H1 (cell line): ENCODE data around the gene C3. TPM values are rescaled to one million over a fixed set of nuclear protein-coding genes. Genes with fewer than 3 reads are reported as not detected.

Experiments
- CTCF ChIA-PET: fragments of 300-600 bp; sonication (Branson Sonifier 250); formaldehyde crosslinking; loops from one replicate; lab custom pipeline; 2021; ENCODE audit not compliant: partially characterized antibody; lab: Charles Lee
- POLR2A ChIA-PET: fragments of 300-600 bp; sonication (Branson Sonifier 250); formaldehyde crosslinking; loops from one replicate; lab custom pipeline; 2021; ENCODE audit warnings: inconsistent platforms; ENCODE audit not compliant: partially characterized antibody; lab: Charles Lee
- DNase-seq, 2 experiments: peaks; one replicate each; pipeline versions ENCODE4 v3.0.0 to v3.0.0-alpha.2; 2010 to 2022; ENCODE audit warnings: low spot score in 2 of 2, low read depth in 1 of 2, mixed read lengths in 1 of 2
- FAIRE-seq: peaks from 2 replicates; lab custom pipeline; 2011; peaks lifted over from hg19 to GRCh38; lab: Jason Lieb, UNC
- H2AFZ ChIP-seq: 2 replicates; pipeline ENCODE4 v1.8.1; 2012; ENCODE audit warnings: low read length, inconsistent platforms
- H2AK5ac ChIP-seq: 2 replicates; pipeline ENCODE4 v1.6.1; 2013; ENCODE audit warnings: low read depth, low read length
- H2BK120ac ChIP-seq: replicated peaks from 2 replicates; pipeline ENCODE3; 2013; ENCODE audit warnings: low read depth, low read length, inconsistent platforms
- H2BK12ac ChIP-seq: 2 replicates; pipeline ENCODE4 v1.6.1; 2013; ENCODE audit warnings: low read depth, low read length
- H2BK15ac ChIP-seq: 2 replicates; pipeline ENCODE4 v1.6.1; 2013; ENCODE audit warnings: low read length
- H2BK20ac ChIP-seq: 2 replicates; pipeline ENCODE4 v1.6.1; 2013; ENCODE audit warnings: low read length
- H2BK5ac ChIP-seq: 2 replicates; pipeline ENCODE4 v1.6.1; 2013; ENCODE audit warnings: low read depth, low read length
- H3K14ac ChIP-seq: 2 replicates; pipeline ENCODE4 v1.6.1; 2013; ENCODE audit warnings: inconsistent platforms; ENCODE audit not compliant: insufficient read length
- H3K18ac ChIP-seq: 2 replicates; pipeline ENCODE4 v1.6.1; 2013; ENCODE audit warnings: low read length; ENCODE audit errors: extremely low read depth
- H3K23ac ChIP-seq: 2 replicates; pipeline ENCODE4 v1.6.1; 2013; ENCODE audit warnings: inconsistent platforms; ENCODE audit not compliant: insufficient read length
- H3K23me2 ChIP-seq: 2 replicates; pipeline ENCODE4 v1.6.1; 2013; ENCODE audit warnings: low read depth, low read length
- H3K27ac ChIP-seq: 2 replicates; pipeline ENCODE4 v1.6.1; 2011; ENCODE audit warnings: low read depth, low read length, inconsistent platforms
- H3K27me3 ChIP-seq, 4 experiments: replicated peaks in 1 of 4; 1 replicate in 1 of 4; 2 replicates in 3 of 4; pipeline versions ENCODE4 v1.6.1 to v1.8.1; 2011 to 2013; ENCODE audit warnings: low read length in 3 of 4, mild to moderate bottlenecking in 3 of 4, inconsistent platforms in 2 of 4, mixed read lengths in 2 of 4, moderate library complexity in 1 of 4; ENCODE audit not compliant: control insufficient read depth in 3 of 4, insufficient read depth in 3 of 4; ENCODE audit errors: extremely low read depth in 1 of 4
- H3K36me3 ChIP-seq, 4 experiments: 2 replicates each; pipeline versions ENCODE4 v1.6.1 to v1.8.1; 2011 to 2013; ENCODE audit warnings: mild to moderate bottlenecking in 4 of 4, low read length in 3 of 4, moderate library complexity in 2 of 4, control low read depth in 1 of 4, inconsistent platforms in 1 of 4; ENCODE audit not compliant: insufficient read depth in 4 of 4, control insufficient read depth in 2 of 4
- H3K4ac ChIP-seq: replicated peaks from 2 replicates; pipeline ENCODE3; 2013; ENCODE audit warnings: low read length, low read depth, mixed read lengths, inconsistent platforms; ENCODE audit not compliant: insufficient read length
- H3K4me1 ChIP-seq, 4 experiments: replicated peaks in 1 of 4; 1 replicate in 1 of 4; 2 replicates in 3 of 4; pipeline versions ENCODE4 v1.6.1 to v1.8.1; 2011 to 2013; ENCODE audit warnings: low read length in 3 of 4, inconsistent platforms in 2 of 4, mixed read lengths in 1 of 4; ENCODE audit not compliant: insufficient read depth in 4 of 4, control insufficient read depth in 3 of 4
- H3K4me2 ChIP-seq, 2 experiments: 2 replicates each; pipeline versions ENCODE4 v1.6.1 to v1.8.1; 2011 to 2013; ENCODE audit warnings: low read depth in 2 of 2, low read length in 2 of 2, control low read depth in 1 of 2, inconsistent platforms in 1 of 2, mild to moderate bottlenecking in 1 of 2; ENCODE audit not compliant: insufficient read depth in 1 of 2
- H3K4me3 ChIP-seq, 4 experiments: fragments of 200-600, 300-600 bp in 1 of 4; sonication (generic), shearing (Covaris generic), sonication (Bioruptor Twin) in 1 of 4; 2 replicates each; pipeline versions ENCODE4 v1.5.1 to v1.8.1; 2011 to 2016; ENCODE audit warnings: low read length in 4 of 4, low read depth in 3 of 4, control low read depth in 2 of 4, inconsistent platforms in 2 of 4, mild to moderate bottlenecking in 2 of 4, mixed read lengths in 1 of 4, moderate library complexity in 1 of 4; ENCODE audit not compliant: insufficient read depth in 2 of 4; ENCODE audit errors: extremely low read depth in 1 of 4
- H3K56ac ChIP-seq: replicated peaks from 2 replicates; pipeline ENCODE3; 2013; ENCODE audit warnings: low read depth, mild to moderate bottlenecking, mixed read lengths, low read length, inconsistent platforms; ENCODE audit not compliant: insufficient read length
- H3K79me1 ChIP-seq: 2 replicates; pipeline ENCODE4 v1.6.1; 2013; ENCODE audit warnings: low read depth, low read length, control low read depth
- H3K79me2 ChIP-seq, 2 experiments: 2 replicates each; pipeline versions ENCODE4 v1.6.1 to v1.8.1; 2012 to 2013; ENCODE audit warnings: low read length in 2 of 2, mild to moderate bottlenecking in 2 of 2, inconsistent platforms in 1 of 2; ENCODE audit not compliant: insufficient read depth in 2 of 2, control insufficient read depth in 1 of 2
- H3K9ac ChIP-seq, 4 experiments: replicated peaks in 1 of 4; 1 replicate in 1 of 4; 2 replicates in 3 of 4; pipeline versions ENCODE4 v1.6.1 to v1.8.1; 2011 to 2013; ENCODE audit warnings: low read depth in 3 of 4, low read length in 3 of 4, control low read depth in 2 of 4, mild to moderate bottlenecking in 2 of 4, moderate library complexity in 2 of 4, inconsistent platforms in 1 of 4; ENCODE audit errors: extremely low read depth in 1 of 4
- H3K9me3 ChIP-seq, 2 experiments: 2 replicates each; pipeline versions ENCODE4 v1.6.1 to v1.8.1; 2012 to 2013; ENCODE audit warnings: mild to moderate bottlenecking in 2 of 2, moderate library complexity in 2 of 2, control low read depth in 1 of 2, inconsistent platforms in 1 of 2, low read depth in 1 of 2, low read length in 1 of 2, mixed read lengths in 1 of 2; ENCODE audit not compliant: insufficient read depth in 2 of 2
- H4K20me1 ChIP-seq, 2 experiments: replicated peaks in 1 of 2; 2 replicates each; pipeline versions ENCODE3 to v1.8.1; 2011 to 2013; ENCODE audit warnings: inconsistent platforms in 2 of 2, low read length in 2 of 2, mild to moderate bottlenecking in 1 of 2; ENCODE audit not compliant: insufficient read depth in 2 of 2, control insufficient read depth in 1 of 2
- H4K5ac ChIP-seq: 2 replicates; pipeline ENCODE4 v1.6.1; 2013; ENCODE audit warnings: low read length, low read depth, mixed read lengths, inconsistent platforms; ENCODE audit not compliant: insufficient read length
- H4K8ac ChIP-seq: 2 replicates; pipeline ENCODE4 v1.8.0; 2013; ENCODE audit warnings: mild to moderate bottlenecking, moderate library complexity, low read length, inconsistent platforms; ENCODE audit not compliant: insufficient read depth; ENCODE audit errors: extremely low read depth
- H4K91ac ChIP-seq: replicated peaks from 2 replicates; pipeline ENCODE3; 2013; ENCODE audit warnings: low read length, mixed read lengths, inconsistent platforms; ENCODE audit not compliant: insufficient read length
- CHD2 ChIP-seq: IDR thresholded peaks from 2 replicates; pipeline ENCODE4 v1.6.1; 2012; ENCODE audit warnings: low read length, improper control_type of control experiment
- RXRA ChIP-seq: IDR thresholded peaks from 2 replicates; pipeline ENCODE4 v1.6.1; 2011; ENCODE audit warnings: low read depth, mild to moderate bottlenecking, low read length, moderate library complexity; ENCODE audit not compliant: insufficient read depth
- SAP30 ChIP-seq: fragments of 300-600 bp; sonication (generic); IDR thresholded peaks from 2 replicates; pipeline ENCODE4 v1.7.1; 2012; ENCODE audit warnings: low read length, moderate library complexity, mild to moderate bottlenecking, inconsistent platforms; ENCODE audit not compliant: insufficient read depth, insufficient replicate concordance
- WGBS, 2 experiments: shearing (Covaris generic) in 1 of 2; methylation state at CpG; one replicate each; pipeline versions ENCODE4 v1.1.6 to v1.1.7; 2013 to 2015; ENCODE audit warnings: low lambda C conversion rate in 2 of 2, mixed read lengths in 2 of 2, inconsistent platforms in 1 of 2, low coverage in 1 of 2, missing lambda C conversion rate in 1 of 2; ENCODE audit not compliant: insufficient replicate concordance in 2 of 2, insufficient coverage in 1 of 2, insufficient read length in 1 of 2; ENCODE audit errors: extremely low coverage in 1 of 2, missing lambda C conversion rate in 1 of 2; 5-methylcytosine and 5-hydroxymethylcytosine counted together
- polyA plus RNA-seq, 7 experiments: library from polyadenylated mRNA; depleted of rRNA in 3 of 7; stranded (reverse) in 5 of 7; unstranded in 2 of 7; fragments of >200 nt in 5 of 7; fragments of 200-250 nt in 2 of 7; gene quantifications; 1 replicate in 5 of 7; 2 replicates in 1 of 7; 4 replicates in 1 of 7; pipeline versions ENCODE4 v1.2.1 to v1.2.3, GENCODE V29; 2011 to 2013; ENCODE audit warnings: missing spikeins in 2 of 7, mixed read lengths in 2 of 7
- total RNA-seq: library from RNA; stranded (reverse); fragmentation: NEBNext Ultra II Directional; extraction: Animal tissue kit (Norgen Biotek cat#: 25700); gene quantifications from 2 replicates; pipeline ENCODE4 v1.2.1, GENCODE V29; 2021

C3 gene
- total and polyA plus RNA-seq, 2 of the 8 experiments (the other 6 are each of a cell fraction or from before 2014, with no cell fraction given) = 6.4 to 12.8 TPM

DNA sequence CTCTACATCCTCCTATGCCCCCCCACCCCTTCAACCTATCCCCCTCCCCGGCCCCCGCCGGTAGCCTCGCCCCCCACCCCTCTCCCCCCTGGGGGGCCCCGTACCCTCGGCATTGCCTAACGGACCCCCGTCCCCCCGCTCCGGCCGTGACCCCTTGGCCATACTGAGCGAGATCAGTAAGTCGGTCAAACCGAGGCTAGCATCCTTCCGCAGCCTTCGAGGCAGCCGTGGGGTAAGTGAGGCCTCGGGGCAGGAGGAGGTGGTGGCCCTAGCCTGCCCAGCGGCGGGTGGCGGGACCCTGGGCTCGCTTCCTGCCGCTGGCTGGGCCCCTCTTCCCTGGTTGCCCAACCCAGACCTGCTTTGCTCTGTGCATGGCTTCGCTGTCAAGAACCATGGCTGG lies 25.5 kb upstream of the C3 start:
- Histone ChIP-seq H3K36me3 (peaks cover 31 to 85% (median 52%) of the 10 kb centered on the region in 4 experiments), H3K79me2 (peaks cover 0 to 11% of the 10 kb centered on the region in 2 experiments; a peak in 1 of 4 replicates), H3K9me3 (no peaks in the 10 kb centered on the region), H4K5ac (no peak overlapping the region), H3K23me2 (peaks cover under 1% of the 10 kb centered on the region; the same call in 1 of the 2 replicates), H3K18ac (no peak overlapping the region), H3K4me1 (peaks cover 0 to 16% (median 11%) of the 10 kb centered on the region in 4 experiments; a peak in 5 of 7 replicates), H2BK15ac (no peak overlapping the region), H3K27ac (no peak overlapping the region), H3K27me3 (no peaks in the 10 kb centered on the region), H3K4me3 (no peak overlapping the region), H4K8ac (no peak overlapping the region), H4K20me1 (peaks cover 0 to 6% of the 10 kb centered on the region in 2 experiments), H3K23ac (no peak overlapping the region), H3K56ac (no peak overlapping the region), H2AFZ (no peak overlapping the region), H3K79me1 (peaks cover 2% of the 10 kb centered on the region), H2AK5ac (no peak overlapping the region), H2BK5ac (no peak overlapping the region), H3K4ac (no peak overlapping the region), H4K91ac (no peak overlapping the region), H2BK12ac (no peak overlapping the region), H3K14ac (no peak overlapping the region), H3K4me2 (no peak overlapping the region), H3K9ac (no peak overlapping the region), H2BK20ac (no peak overlapping the region), H2BK120ac (no peak overlapping the region)
- WGBS, 2 experiments = 92% methylated on average over 4 of the region's 24 CpGs; no CpG with 5 or more reads in 1 of the 2 experiments
- POLR2A ChIA-PET = interaction anchor here (1.4 kb wide), 1 partner anchor 18 kb away, joined by 4 read pairs; no protein-coding TSS in a partner anchor
- no peak for TF ChIP-seq RXRA
- no peak for TF ChIP-seq CHD2
- TF ChIP-seq SAP30 = no peak
- CTCF ChIA-PET = no interaction called here
- no peak for DNase-seq
- no peak for FAIRE-seq
